GM12878 (cell line): ENCODE measurements around the gene CHMP1A. TPM values are rescaled to one million over a fixed set of nuclear protein-coding genes. Genes with fewer than 3 reads are reported as not detected.

Source experiments
- ATAC-seq: fragments of 200-7000 bp; cut with Tn5 transposase; 3 replicates; pipeline ENCODE4 v1.9.1; 2020; ENCODE audit warnings: mild to moderate bottlenecking, moderate library complexity
- BruUV-seq: library from RNA; stranded (reverse); fragments of 400-500 nt; replicated peaks from 2 replicates; lab custom pipeline; 2021; lab: Mats Ljungman, UMichigan
- CTCF ChIA-PET: fragments of 300-600 bp; sonication (Branson Sonifier 250); formaldehyde crosslinking; extraction: SDS; loops from one replicate; lab custom pipeline; 2021; ENCODE audit warnings: inconsistent platforms; lab: Yijun Ruan, JAX
- POLR2A ChIA-PET: fragments of 350-600 bp; formaldehyde crosslinking; extraction: SDS; loops from one replicate; lab custom pipeline; 2021; ENCODE audit warnings: inconsistent platforms; lab: Charles Lee
- RAD21 ChIA-PET: fragments of 300-600 bp; sonication (Branson Sonifier 250); formaldehyde crosslinking; loops from one replicate; lab custom pipeline; 2023; ENCODE audit warnings: antibody characterized with exemption; ENCODE audit not compliant: unreplicated experiment; lab: Charles Lee
- SMC1A ChIA-PET: fragments of 300-600 bp; sonication (Branson Sonifier 250); formaldehyde crosslinking; loops from one replicate; lab custom pipeline; 2023; ENCODE audit not compliant: unreplicated experiment, uncharacterized antibody; lab: Charles Lee
- DNase-seq: peaks from one replicate; pipeline ENCODE4 v3.0.0-alpha.2; 2011; ENCODE audit warnings: low read depth, low spot score
- FAIRE-seq: peaks from 3 replicates; lab custom pipeline; 2011; peaks lifted over from hg19 to GRCh38; lab: Jason Lieb, UNC
- H2AFZ ChIP-seq: 2 replicates; pipeline ENCODE4 v1.6.0; 2011; ENCODE audit warnings: low read depth, low read length, control low read depth; ENCODE audit not compliant: control insufficient read depth
- H3K27ac ChIP-seq: 2 replicates; pipeline ENCODE4 v1.5.1; 2011; ENCODE audit warnings: control low read depth; ENCODE audit not compliant: control insufficient read depth, insufficient read depth
- H3K27me3 ChIP-seq, 2 experiments: replicated peaks in 1 of 2; 2 replicates each; pipeline versions ENCODE4 v1.6.0 to v1.6.1; 2011; ENCODE audit warnings: low read length in 1 of 2; ENCODE audit not compliant: control insufficient read depth in 2 of 2, insufficient read depth in 2 of 2
- H3K36me3 ChIP-seq, 2 experiments: 2 replicates each; pipeline ENCODE4 v1.5.1; 2011; ENCODE audit warnings: low read length in 1 of 2; ENCODE audit not compliant: control insufficient read depth in 2 of 2, insufficient read depth in 2 of 2
- H3K4me1 ChIP-seq: 2 replicates; pipeline ENCODE4 v1.6.1; 2011; ENCODE audit warnings: mild to moderate bottlenecking, low read length, moderate library complexity, mixed read lengths; ENCODE audit not compliant: control insufficient read depth, insufficient read depth
- H3K4me2 ChIP-seq: 2 replicates; pipeline ENCODE4 v1.6.0; 2011; ENCODE audit warnings: control low read depth; ENCODE audit not compliant: control insufficient read depth, insufficient read depth
- H3K4me3 ChIP-seq: fragments of 200-600 bp; sonication (generic); 2 replicates; pipeline ENCODE4 v1.5.1; 2016
- H3K79me2 ChIP-seq: 2 replicates; pipeline ENCODE4 v1.6.0; 2011; ENCODE audit warnings: low read length; ENCODE audit not compliant: control insufficient read depth, insufficient read depth
- H3K9ac ChIP-seq: 2 replicates; pipeline ENCODE4 v1.8.0; 2011; ENCODE audit warnings: low read length, control low read depth, mixed read lengths; ENCODE audit not compliant: control insufficient read depth, insufficient read depth
- H3K9me3 ChIP-seq: replicated peaks from 3 replicates; pipeline ENCODE4 v1.5.1; 2011; ENCODE audit warnings: mild to moderate bottlenecking, low read length; ENCODE audit not compliant: control insufficient read depth, insufficient read depth
- H4K20me1 ChIP-seq: 2 replicates; pipeline ENCODE4 v1.6.0; 2011; ENCODE audit not compliant: control insufficient read depth, insufficient read depth
- BACH1 ChIP-seq: fragments of 450-650 bp; IDR thresholded peaks from 2 replicates; pipeline ENCODE4 v1.6.1; 2017; ENCODE audit warnings: mild to moderate bottlenecking, borderline replicate concordance
- BCL11A ChIP-seq: IDR thresholded peaks from 2 replicates; pipeline ENCODE4 v1.6.1; 2011; ENCODE audit warnings: low read depth, low read length
- HDAC2 ChIP-seq: fragments of 200-600 bp; sonication (generic); IDR thresholded peaks from 2 replicates; pipeline ENCODE4 v1.6.1; 2017
- MXI1 ChIP-seq: fragments of 150-350 bp; IDR thresholded peaks from 2 replicates; pipeline ENCODE4 v1.6.1; 2011; ENCODE audit warnings: low read depth, mild to moderate bottlenecking, inconsistent platforms, low read length, improper control_type of control experiment
- POLR2A ChIP-seq: IDR thresholded peaks from 2 replicates; pipeline ENCODE4 v1.6.1; 2011; ENCODE audit warnings: low read depth, mild to moderate bottlenecking, low read length
- RBBP5 ChIP-seq: fragments of 200-600 bp; sonication (generic); conservative IDR thresholded peaks from 2 replicates; pipeline ENCODE4 v1.6.1; 2016
- REST ChIP-seq: IDR thresholded peaks from 2 replicates; pipeline ENCODE4 v1.6.1; 2012; ENCODE audit warnings: mild to moderate bottlenecking, low read depth, low read length
- SREBF2 ChIP-seq: IDR thresholded peaks from 2 replicates; pipeline ENCODE4 v1.6.1; 2012; ENCODE audit warnings: mild to moderate bottlenecking, low read length
- STAT1 ChIP-seq: fragments of 450-650 bp; conservative IDR thresholded peaks from 2 replicates; pipeline ENCODE4 v1.6.1; 2014; ENCODE audit warnings: antibody characterized with exemption, mild to moderate bottlenecking
- TARDBP ChIP-seq: IDR thresholded peaks from 2 replicates; pipeline ENCODE4 v1.6.1; 2016; ENCODE audit warnings: borderline replicate concordance
- ZBTB40 ChIP-seq: fragments of 450-650 bp; IDR thresholded peaks from 2 replicates; pipeline ENCODE4 v1.6.1; 2016; ENCODE audit warnings: mild to moderate bottlenecking, moderate library complexity, borderline replicate concordance
- ZNF622 ChIP-seq: fragments of 450-650 bp; IDR thresholded peaks from 2 replicates; pipeline ENCODE4 v1.6.1; 2017; ENCODE audit warnings: mild to moderate bottlenecking, inconsistent platforms
- WGBS: methylation state at CpG from one replicate; pipeline ENCODE4 v1.1.6; 2016; ENCODE audit warnings: low lambda C conversion rate; ENCODE audit not compliant: insufficient replicate concordance, insufficient coverage; ENCODE audit errors: missing lambda C conversion rate; 5-methylcytosine and 5-hydroxymethylcytosine counted together
- in situ Hi-C: fragments of 300-500 bp; cut with MboI; formaldehyde crosslinking; loops from 9 replicates; pipeline ENCODE4 v1.14.3; 2018; ENCODE audit warnings: mixed read lengths
- intact Hi-C: fragments of 100-400 bp; cut with micrococcal nuclease; formaldehyde crosslinking; loops from one replicate; pipeline ENCODE4 v1.14.2; 2022; ENCODE audit not compliant: unreplicated experiment
- polyA plus RNA-seq, 11 experiments: library from polyadenylated mRNA; depleted of rRNA in 4 of 11; unstranded in 6 of 11; stranded (reverse) in 5 of 11; fragments of >200 nt; fragmentation: Nextera tagmentation in 4 of 11; fragmentation: Illumina TruSeq in 1 of 11; extraction: Ambion mirVana in 4 of 11; extraction: Trizol in 1 of 11; gene quantifications; 1 replicate in 1 of 11; 2 replicates in 10 of 11; pipeline versions ENCODE4 v1.2.1 to v1.2.3, GENCODE V29; 2011 to 2016; ENCODE audit warnings: inconsistent platforms in 2 of 11, missing spikeins in 2 of 11, low read depth in 1 of 11
- total RNA-seq, 4 experiments: library from RNA; depleted of rRNA in 3 of 4; stranded (reverse); fragments of >200 nt in 3 of 4; fragmentation: Illumina TruSeq in 1 of 4; extraction: Trizol in 1 of 4; gene quantifications; 2 replicates each; pipeline versions ENCODE4 v1.2.1 to v1.2.3, GENCODE V29; 2013 to 2021

The CHMP1A gene
- total and polyA plus RNA-seq, 10 of the 15 experiments (the other 5 are each of a cell fraction or from before 2014, with no cell fraction given), result 1.0 to 86.7 (median 54.7) TPM

- no peaks in the 10 kb centered on the region for H3K79me2 ChIP-seq
- H4K20me1 ChIP-seq, result no peaks in the 10 kb centered on the region
- no peaks in the 10 kb centered on the region; the same call in 2 of the 3 replicates for H3K9me3 ChIP-seq
- intact Hi-C loops, result no loop called here
- no peaks in the 10 kb centered on the region for H3K27me3 ChIP-seq
- no peaks in the 10 kb centered on the region for H3K4me1 ChIP-seq
- RAD21 ChIA-PET, result no interaction called here
- SMC1A ChIA-PET, result no interaction called here
- POLR2A ChIA-PET, result no interaction called here
- H3K27ac ChIP-seq, result no peak overlapping the region
- CTCF ChIA-PET, result no interaction called here
- no peak overlapping the region for H2AFZ ChIP-seq
- TF ChIP-seq ZBTB40 (no peak), POLR2A (0 out of 2 replicates have a peak, but pooled peaks have one; percentile 4)
- TF ChIP-seq, all 136 proteins: peak for 1
- H3K36me3 ChIP-seq, result no peaks in the 10 kb centered on the region
- FAIRE-seq, result no peak
- no TSS peak for BruUV-seq
- H3K4me3 ChIP-seq, result no peak overlapping the region
- WGBS, result 80% methylated on average over 5 of the region's 13 CpGs
- ATAC-seq, result no peak
- DNase-seq, result no peak
- no peak overlapping the region for H3K9ac ChIP-seq
- in situ Hi-C loops, result no loop called here
- no peak overlapping the region for H3K4me2 ChIP-seq
Observed at GRCh38 chr16:89669755-89670154, 12.2 kb upstream of the CHMP1A start.

GRCh38 chr16:89668790-89669158 lies 11.3 kb upstream of the CHMP1A start:
- no peak overlapping the region for H3K4me2 ChIP-seq
- ATAC-seq (no peak), FAIRE-seq (no peak), DNase-seq (no peak)
- no peaks in the 10 kb centered on the region for H3K36me3 ChIP-seq
- H3K4me3 ChIP-seq, result no peak overlapping the region
- H3K9me3 ChIP-seq, result no peaks in the 10 kb centered on the region; the same call in 2 of the 3 replicates
- H3K79me2 ChIP-seq, result no peaks in the 10 kb centered on the region
- WGBS, result 63% methylated on average over 5 of the region's 5 CpGs
- H3K4me1 ChIP-seq, result no peaks in the 10 kb centered on the region
- POLR2A ChIA-PET, result no interaction called here
- H2AFZ ChIP-seq, result no peak overlapping the region
- in situ Hi-C loops (no loop called here), intact Hi-C loops (no loop called here)
- CTCF ChIA-PET, result no interaction called here
- SMC1A ChIA-PET, result interaction anchor here (0.7 kb wide), 1 partner anchor 18 kb away, joined by 3 read pairs; no protein-coding TSS in a partner anchor
- no peak overlapping the region for H3K9ac ChIP-seq
- no peak overlapping the region for H3K27ac ChIP-seq
- BruUV-seq, result no TSS peak
- H4K20me1 ChIP-seq, result no peaks in the 10 kb centered on the region
- no peaks in the 10 kb centered on the region for H3K27me3 ChIP-seq
- RAD21 ChIA-PET, result no interaction called here
- no peak for TF ChIP-seq BACH1
- no peak for TF ChIP-seq RBBP5
- TF ChIP-seq HDAC2, result no peak
- no peak for TF ChIP-seq REST
- TF ChIP-seq BCL11A, result no peak
- TF ChIP-seq ZNF622, result no peak
- no peak for TF ChIP-seq STAT1
- TF ChIP-seq TARDBP, result no peak
- TF ChIP-seq SREBF2, result no peak
- TF ChIP-seq MXI1, result no peak
